Hepatocyte (in vitro differentiated cells): ENCODE results near the gene TFR2. TPM values are rescaled to one million over a fixed set of nuclear protein-coding genes. Genes with fewer than 3 reads are reported as not detected.

Source experiments
- DNase-seq: peaks from one replicate; pipeline ENCODE4 v3.0.0-alpha.2; 2016; ENCODE audit warnings: low spot score
- H2AFZ ChIP-seq: fragments of 200-600 bp; sonication (generic); 2 replicates; pipeline ENCODE4 v1.6.0; 2016; ENCODE audit warnings: antibody characterized with exemption, mild to moderate bottlenecking
- H3K27ac ChIP-seq: fragments of 200-600 bp; sonication (generic); 2 replicates; pipeline ENCODE4 v1.5.1; 2016; ENCODE audit warnings: mild to moderate bottlenecking
- H3K27me3 ChIP-seq: fragments of 200-600 bp; sonication (generic); 2 replicates; pipeline ENCODE4 v1.6.1; 2016
- H3K36me3 ChIP-seq: fragments of 200-600 bp; sonication (generic); replicated peaks from 2 replicates; pipeline ENCODE4 v1.5.1; 2016; ENCODE audit warnings: low read depth; ENCODE audit not compliant: insufficient read depth
- H3K4me1 ChIP-seq: fragments of 200-600 bp; sonication (generic); 2 replicates; pipeline ENCODE4 v1.5.1; 2016; ENCODE audit warnings: mild to moderate bottlenecking, moderate library complexity; ENCODE audit not compliant: insufficient read depth
- H3K4me2 ChIP-seq: fragments of 200-600 bp; sonication (generic); 2 replicates; pipeline ENCODE4 v1.6.0; 2016
- H3K4me3 ChIP-seq: fragments of 200-600 bp; sonication (generic); 2 replicates; pipeline ENCODE4 v1.5.1; 2016; ENCODE audit warnings: mild to moderate bottlenecking
- H3K79me2 ChIP-seq: fragments of 200-600 bp; sonication (generic); 2 replicates; pipeline ENCODE4 v1.6.0; 2017; ENCODE audit warnings: mild to moderate bottlenecking
- H3K9me2 ChIP-seq: fragments of 200-600 bp; sonication (generic); replicated peaks from 2 replicates; pipeline ENCODE4 v1.6.0; 2017; ENCODE audit warnings: mild to moderate bottlenecking; ENCODE audit not compliant: insufficient read depth
- H3K9me3 ChIP-seq: fragments of 200-600 bp; sonication (generic); 2 replicates; pipeline ENCODE4 v1.5.1; 2016; ENCODE audit warnings: low read depth, mild to moderate bottlenecking
- H4K20me1 ChIP-seq: fragments of 200-600 bp; sonication (generic); 2 replicates; pipeline ENCODE4 v1.6.0; 2016; ENCODE audit warnings: mild to moderate bottlenecking; ENCODE audit not compliant: insufficient read depth, poor library complexity, severe bottlenecking
- EZH2 ChIP-seq: fragments of 200-600 bp; sonication (generic); IDR thresholded peaks from 2 replicates; pipeline ENCODE4 v1.6.1; 2016; ENCODE audit warnings: antibody characterized with exemption, mild to moderate bottlenecking, borderline replicate concordance
- EZH2phosphoT487 ChIP-seq: fragments of 200-600 bp; sonication (generic); IDR thresholded peaks from one replicate; pipeline ENCODE4 v1.6.1; 2018; ENCODE audit warnings: antibody characterized with exemption, mild to moderate bottlenecking, low read depth, moderate library complexity; ENCODE audit not compliant: unreplicated experiment, severe bottlenecking
- WGBS: methylation state at CpG from one replicate; pipeline ENCODE4 v1.1.6; 2016; ENCODE audit warnings: low lambda C conversion rate; ENCODE audit errors: missing lambda C conversion rate; 5-methylcytosine and 5-hydroxymethylcytosine counted together
- polyA plus RNA-seq: library from polyadenylated mRNA; unstranded; fragments of >200 nt; fragmentation: Nextera tagmentation; extraction: Ambion mirVana; gene quantifications from 2 replicates; pipeline ENCODE4 v1.2.1, GENCODE V29; 2016
- small RNA-seq: library from RNA; depleted of rRNA; stranded (forward); fragments of <200 nt; gene quantifications from one replicate; pipeline ENCODE3, GENCODE V24; 2014
- total RNA-seq: library from RNA; depleted of rRNA; stranded (reverse); fragments of >200 nt; gene quantifications from 2 replicates; pipeline ENCODE4 v1.2.3, GENCODE V29; 2014
- TF ChIP-seq, protein P1 (sequence below): fragments of 200-600 bp; sonication (generic); IDR thresholded peaks from 2 replicates; pipeline ENCODE4 v1.5.1; 2016; ENCODE audit warnings: antibody characterized with exemption, mild to moderate bottlenecking; ENCODE audit not compliant: poor library complexity

TFR2 gene
- total and polyA plus RNA-seq, 2 experiments from 2014 or later: 13.5 to 16.8 TPM

DNA sequence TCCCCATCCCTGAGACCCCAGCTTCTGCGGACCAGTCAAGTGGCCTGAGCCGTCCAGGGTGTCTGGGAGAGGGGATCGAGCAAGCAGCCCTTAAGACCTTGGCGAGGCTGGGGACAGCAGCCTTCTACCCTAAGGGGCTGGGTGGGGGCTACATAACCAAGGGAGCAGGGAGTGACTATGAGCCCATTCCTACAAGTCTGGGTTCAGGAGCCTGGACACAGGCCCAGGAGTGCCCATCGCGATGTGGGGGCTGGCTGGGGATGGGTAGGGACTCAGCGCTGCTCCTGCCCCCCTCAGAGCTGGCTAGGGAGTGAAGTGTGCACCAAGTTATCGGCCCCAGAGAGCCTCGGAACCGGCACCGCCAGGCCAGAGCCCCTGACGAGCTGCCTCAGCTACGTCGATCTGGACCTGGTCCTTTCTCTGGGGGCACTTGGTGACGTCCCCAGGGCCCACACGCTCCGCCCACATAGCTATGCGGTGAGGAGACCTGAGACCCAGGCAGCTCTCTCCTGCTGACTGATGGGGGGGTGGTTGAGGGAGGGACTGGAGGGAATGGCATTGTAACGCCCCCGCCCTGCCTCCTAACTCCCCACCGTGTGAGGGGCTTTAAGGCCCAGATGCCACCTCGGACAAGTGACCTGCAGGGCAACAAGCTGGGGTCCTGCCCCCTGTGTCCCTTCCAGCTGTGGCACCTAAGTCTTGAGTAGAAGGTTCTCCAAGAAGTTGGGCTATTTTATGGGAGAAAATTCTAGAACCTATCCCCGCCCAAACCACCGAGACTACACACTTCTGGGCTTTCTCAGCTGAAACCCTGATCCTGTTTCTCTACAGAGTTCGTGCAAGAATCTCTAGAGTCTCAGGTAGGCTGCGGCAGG is 70.2 kb downstream of the TFR2 start:
- Histone ChIP-seq H4K20me1 (no peaks in the 10 kb centered on the region), H3K9me3 (no peaks in the 10 kb centered on the region), H3K36me3 (no peaks in the 10 kb centered on the region), H3K4me3 (no peak overlapping the region), H3K79me2 (no peaks in the 10 kb centered on the region), H3K27ac (peak overlapping the region; percentile 77), H2AFZ (no peak overlapping the region), H3K27me3 (no peaks in the 10 kb centered on the region), H3K9me2 (no peaks in the 10 kb centered on the region), H3K4me2 (peak overlapping the region; percentile 51), H3K4me1 (peaks cover 44% of the 10 kb centered on the region)
- WGBS: 59% methylated on average over 20 of the region's 26 CpGs
- peak; percentile 80 for DNase-seq
- TF ChIP-seq, protein P1, sequence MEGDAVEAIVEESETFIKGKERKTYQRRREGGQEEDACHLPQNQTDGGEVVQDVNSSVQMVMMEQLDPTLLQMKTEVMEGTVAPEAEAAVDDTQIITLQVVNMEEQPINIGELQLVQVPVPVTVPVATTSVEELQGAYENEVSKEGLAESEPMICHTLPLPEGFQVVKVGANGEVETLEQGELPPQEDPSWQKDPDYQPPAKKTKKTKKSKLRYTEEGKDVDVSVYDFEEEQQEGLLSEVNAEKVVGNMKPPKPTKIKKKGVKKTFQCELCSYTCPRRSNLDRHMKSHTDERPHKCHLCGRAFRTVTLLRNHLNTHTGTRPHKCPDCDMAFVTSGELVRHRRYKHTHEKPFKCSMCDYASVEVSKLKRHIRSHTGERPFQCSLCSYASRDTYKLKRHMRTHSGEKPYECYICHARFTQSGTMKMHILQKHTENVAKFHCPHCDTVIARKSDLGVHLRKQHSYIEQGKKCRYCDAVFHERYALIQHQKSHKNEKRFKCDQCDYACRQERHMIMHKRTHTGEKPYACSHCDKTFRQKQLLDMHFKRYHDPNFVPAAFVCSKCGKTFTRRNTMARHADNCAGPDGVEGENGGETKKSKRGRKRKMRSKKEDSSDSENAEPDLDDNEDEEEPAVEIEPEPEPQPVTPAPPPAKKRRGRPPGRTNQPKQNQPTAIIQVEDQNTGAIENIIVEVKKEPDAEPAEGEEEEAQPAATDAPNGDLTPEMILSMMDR: no peak
- no peak for TF ChIP-seq EZH2
- TF ChIP-seq EZH2phosphoT487: no peak

Small RNA genes lying within 50 kb of the gene (small RNA-seq; reads per million reads assigned to genes)
- not detected for gene SAP25

Other genes with a start within 250 kb of the TFR2 start
- 1.8 and 2.2 TPM in 2 replicates for gene ZCWPW1, start 212.8 kb downstream of the TFR2 start, total RNA-seq
- gene ZCWPW1, start 212.8 kb downstream of the TFR2 start, polyA plus RNA-seq: 3.3 and 4.9 TPM in 2 replicates
- 20.9 and 23.1 TPM in 2 replicates for gene MEPCE, start 211.7 kb downstream of the TFR2 start, total RNA-seq
- 15.8 and 17.2 TPM in 2 replicates for gene MEPCE, start 211.7 kb downstream of the TFR2 start, polyA plus RNA-seq
- 10.0 and 12.8 TPM in 2 replicates for gene PPP1R35, start 205.1 kb downstream of the TFR2 start, total RNA-seq
- 39.6 and 50.3 TPM in 2 replicates for gene PPP1R35, start 205.1 kb downstream of the TFR2 start, polyA plus RNA-seq
- gene SPACDR, start 177.3 kb downstream of the TFR2 start, total RNA-seq: 0.13 and 0.72 TPM in 2 replicates
- 0.46 TPM in 1 of 2 replicates, not detected in the other for gene SPACDR, start 177.3 kb downstream of the TFR2 start, polyA plus RNA-seq
- gene TSC22D4, start 162.3 kb downstream of the TFR2 start, total RNA-seq: 25.4 and 26.2 TPM in 2 replicates
- 89.6 and 90.7 TPM in 2 replicates for gene TSC22D4, start 162.3 kb downstream of the TFR2 start, polyA plus RNA-seq
- gene NYAP1, start 157.6 kb downstream of the TFR2 start, total RNA-seq: 1.6 and 2.4 TPM in 2 replicates
- gene NYAP1, start 157.6 kb downstream of the TFR2 start, polyA plus RNA-seq: 0.68 TPM in 1 of 2 replicates, not detected in the other
- 32.8 and 38.6 TPM in 2 replicates for gene AGFG2, start 102.3 kb downstream of the TFR2 start, total RNA-seq
- 33.3 and 53.7 TPM in 2 replicates for gene AGFG2, start 102.3 kb downstream of the TFR2 start, polyA plus RNA-seq
- gene SAP25, start 67.7 kb downstream of the TFR2 start, total RNA-seq: not detected in 2 replicates
- 1.8 and 4.0 TPM in 2 replicates for gene SAP25, start 67.7 kb downstream of the TFR2 start, polyA plus RNA-seq
- 34.0 and 40.3 TPM in 2 replicates for gene LRCH4, start 55.4 kb downstream of the TFR2 start, total RNA-seq
- gene LRCH4, start 55.4 kb downstream of the TFR2 start, polyA plus RNA-seq: 105 and 129 TPM in 2 replicates
- gene FBXO24, start 55.2 kb downstream of the TFR2 start, total RNA-seq: 1.1 and 1.4 TPM in 2 replicates
- 0.49 and 1.6 TPM in 2 replicates for gene FBXO24, start 55.2 kb downstream of the TFR2 start, polyA plus RNA-seq
- 64.2 and 90.0 TPM in 2 replicates for gene PCOLCE, start 39.2 kb downstream of the TFR2 start, total RNA-seq
- gene PCOLCE, start 39.2 kb downstream of the TFR2 start, polyA plus RNA-seq: 249 and 343 TPM in 2 replicates
- 8.8 and 10.4 TPM in 2 replicates for gene MOSPD3, start 29.0 kb downstream of the TFR2 start, total RNA-seq
- gene MOSPD3, start 29.0 kb downstream of the TFR2 start, polyA plus RNA-seq: 39.2 and 44.4 TPM in 2 replicates
- not detected in 2 replicates for gene ACTL6B, start 14.9 kb upstream of the TFR2 start, total RNA-seq
- gene ACTL6B, start 14.9 kb upstream of the TFR2 start, polyA plus RNA-seq: not detected in 2 replicates
- gene GNB2, start 32.2 kb upstream of the TFR2 start, total RNA-seq: 99.6 and 111 TPM in 2 replicates
- gene GNB2, start 32.2 kb upstream of the TFR2 start, polyA plus RNA-seq: 204 and 222 TPM in 2 replicates
- 14.2 and 17.6 TPM in 2 replicates for gene GIGYF1, start 52.7 kb upstream of the TFR2 start, total RNA-seq
- 13.2 and 16.8 TPM in 2 replicates for gene GIGYF1, start 52.7 kb upstream of the TFR2 start, polyA plus RNA-seq
- 30.1 and 39.2 TPM in 2 replicates for gene POP7, start 64.6 kb upstream of the TFR2 start, total RNA-seq
- 48.7 and 59.2 TPM in 2 replicates for gene POP7, start 64.6 kb upstream of the TFR2 start, polyA plus RNA-seq
- gene EPO, start 78.9 kb upstream of the TFR2 start, total RNA-seq: 0.16 and 1.3 TPM in 2 replicates
- 0.11 TPM in 1 of 2 replicates, not detected in the other for gene EPO, start 78.9 kb upstream of the TFR2 start, polyA plus RNA-seq
- gene ZAN, start 92.0 kb upstream of the TFR2 start, total RNA-seq: not detected in 2 replicates
- not detected in 2 replicates for gene ZAN, start 92.0 kb upstream of the TFR2 start, polyA plus RNA-seq
- gene EPHB4, start 186.0 kb upstream of the TFR2 start, total RNA-seq: 57.9 and 61.1 TPM in 2 replicates
- gene EPHB4, start 186.0 kb upstream of the TFR2 start, polyA plus RNA-seq: 47.2 and 51.6 TPM in 2 replicates
- gene SLC12A9, start 211.2 kb upstream of the TFR2 start, total RNA-seq: 15.4 and 21.3 TPM in 2 replicates
- gene SLC12A9, start 211.2 kb upstream of the TFR2 start, polyA plus RNA-seq: 17.1 and 23.5 TPM in 2 replicates
- gene TRIP6, start 225.8 kb upstream of the TFR2 start, total RNA-seq: 54.0 and 57.5 TPM in 2 replicates
- 70.3 and 98.9 TPM in 2 replicates for gene TRIP6, start 225.8 kb upstream of the TFR2 start, polyA plus RNA-seq
- gene SRRT, start 233.6 kb upstream of the TFR2 start, total RNA-seq: 35.8 and 49.1 TPM in 2 replicates
- gene SRRT, start 233.6 kb upstream of the TFR2 start, polyA plus RNA-seq: 91.7 and 135 TPM in 2 replicates
- gene UFSP1, start 248.2 kb upstream of the TFR2 start, total RNA-seq: 3.9 TPM in 2 replicates
- 4.2 and 4.3 TPM in 2 replicates for gene UFSP1, start 248.2 kb upstream of the TFR2 start, polyA plus RNA-seq